ENCODE results near the gene UQCRQ.

GRCh38 chr5:132856011-132856410, 10.4 kb upstream of the UQCRQ start:
- TF ChIP-seq CTCF (IDR thresholded peaks at IDR 0.05) = no peak
- no peak for TF ChIP-seq POLR2A (IDR thresholded peaks at IDR 0.05)
